Rectal smooth muscle tissue (tissue), 1 donor: ENCODE measurements around the gene LMX1B.

Experiments used
- H3K27ac ChIP-seq: one replicate; pipeline ENCODE4 v1.7.0; 2013; ENCODE audit warnings: low read depth, low read length, inconsistent platforms
- H3K27me3 ChIP-seq: one replicate; pipeline ENCODE4 v1.7.0; 2013; ENCODE audit warnings: low read length; ENCODE audit not compliant: control insufficient read depth, insufficient read depth
- H3K36me3 ChIP-seq: one replicate; pipeline ENCODE4 v1.7.0; 2013; ENCODE audit warnings: low read length; ENCODE audit not compliant: control insufficient read depth, insufficient read depth
- H3K4me1 ChIP-seq: one replicate; pipeline ENCODE4 v1.7.0; 2013; ENCODE audit warnings: low read length; ENCODE audit not compliant: control insufficient read depth, insufficient read depth
- H3K4me3 ChIP-seq: one replicate; pipeline ENCODE4 v1.7.0; 2013; ENCODE audit warnings: low read length
- H3K9ac ChIP-seq: one replicate; pipeline ENCODE4 v1.7.0; 2013; ENCODE audit warnings: low read length

Gene LMX1B

GRCh38 chr9:126615245-126615790, 1.6 kb downstream of the LMX1B start:
- H3K4me1 ChIP-seq = no peaks in the 10 kb centered on the region
- H3K27ac ChIP-seq = no peak overlapping the region
- H3K4me3 ChIP-seq = no peak overlapping the region
- no peak overlapping the region for H3K9ac ChIP-seq
- no peaks in the 10 kb centered on the region for H3K36me3 ChIP-seq
- peaks cover 71% of the 10 kb centered on the region for H3K27me3 ChIP-seq

GRCh38 chr9:126615791-126616447, 2.2 kb downstream of the LMX1B start:
- Histone ChIP-seq H3K4me3 (no peak overlapping the region), H3K9ac (no peak overlapping the region), H3K4me1 (no peaks in the 10 kb centered on the region), H3K36me3 (no peaks in the 10 kb centered on the region), H3K27me3 (peaks cover 66% of the 10 kb centered on the region), H3K27ac (no peak overlapping the region)

DNA sequence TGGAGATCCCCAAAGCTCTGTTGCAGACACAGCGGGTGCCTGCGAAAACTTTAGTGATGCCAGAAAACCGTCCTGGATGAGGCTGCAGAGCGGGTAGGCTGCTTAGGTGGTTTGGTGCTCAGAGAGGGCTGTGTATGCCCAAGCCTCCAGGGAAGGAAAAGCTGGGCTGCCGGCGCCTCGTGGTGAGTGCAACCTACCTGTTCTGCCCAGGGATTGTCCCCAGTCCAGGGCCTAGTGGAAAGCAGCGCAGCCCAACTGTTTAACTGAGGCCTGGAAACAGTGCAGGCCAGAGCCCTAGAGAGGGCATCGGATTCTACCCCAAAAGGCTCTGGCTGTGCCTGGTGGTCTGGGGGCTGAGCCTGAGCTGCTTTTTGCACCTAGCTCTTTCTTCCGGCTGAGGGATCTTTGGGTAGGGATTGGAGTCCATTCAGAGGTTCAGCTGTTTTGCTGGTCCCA, 2.8 kb downstream of the LMX1B start:
- Histone ChIP-seq H3K27ac (no peak overlapping the region), H3K36me3 (no peaks in the 10 kb centered on the region), H3K9ac (no peak overlapping the region), H3K4me1 (no peaks in the 10 kb centered on the region), H3K4me3 (no peak overlapping the region), H3K27me3 (peaks cover 60% of the 10 kb centered on the region)

DNA sequence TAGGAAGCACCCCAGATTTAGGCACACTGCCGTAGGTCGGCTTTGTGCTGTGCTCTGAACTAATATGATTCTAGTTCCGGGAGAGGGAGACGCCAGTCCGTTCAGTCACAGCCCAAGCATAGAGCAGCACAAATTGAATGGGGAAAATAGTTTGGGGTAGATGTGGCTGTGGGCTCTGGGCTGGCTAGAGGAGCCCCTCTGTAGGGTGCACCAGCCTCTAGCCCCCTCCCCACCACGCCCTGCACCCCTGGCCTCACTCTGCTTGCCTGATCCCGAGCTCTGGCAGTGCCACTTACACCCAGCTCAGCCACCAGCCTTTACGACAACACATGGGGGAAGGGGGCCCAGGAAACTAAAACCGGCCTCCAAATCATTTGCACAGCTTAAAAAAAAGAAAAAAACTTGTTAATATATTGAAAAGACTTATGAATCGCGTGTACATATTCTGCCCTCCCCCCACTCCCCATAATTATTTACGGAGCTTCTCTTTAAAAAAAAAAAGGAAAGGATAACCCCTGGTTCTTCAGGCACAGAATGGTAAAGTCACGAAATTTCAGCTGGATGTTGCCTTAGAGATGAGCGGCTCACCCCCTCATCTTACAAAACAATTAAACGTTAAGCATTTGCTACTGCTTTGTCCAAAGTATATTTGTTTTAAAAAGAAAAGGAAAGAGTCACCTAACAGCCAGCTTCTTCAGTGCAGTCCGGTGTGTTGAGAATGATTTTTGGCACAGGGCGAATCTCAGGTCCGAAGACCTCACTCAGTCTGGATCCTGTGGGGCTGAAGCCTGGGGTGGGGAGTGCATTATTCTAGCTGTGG, 3.5 kb downstream of the LMX1B start:
- no peak overlapping the region for H3K4me3 ChIP-seq
- no peaks in the 10 kb centered on the region for H3K4me1 ChIP-seq
- no peak overlapping the region for H3K27ac ChIP-seq
- H3K9ac ChIP-seq = no peak overlapping the region
- no peaks in the 10 kb centered on the region for H3K36me3 ChIP-seq
- peaks cover 61% of the 10 kb centered on the region for H3K27me3 ChIP-seq

- no peak overlapping the region for H3K27ac ChIP-seq
- no peak overlapping the region for H3K4me3 ChIP-seq
- H3K36me3 ChIP-seq = no peaks in the 10 kb centered on the region
- no peaks in the 10 kb centered on the region for H3K4me1 ChIP-seq
- no peak overlapping the region for H3K9ac ChIP-seq
- peaks cover 62% of the 10 kb centered on the region for H3K27me3 ChIP-seq
Observed at GRCh38 chr9:126617823-126618165, 4.1 kb downstream of the LMX1B start.

- Histone ChIP-seq H3K27me3 (peaks cover 61% of the 10 kb centered on the region), H3K27ac (no peak overlapping the region), H3K4me3 (no peak overlapping the region), H3K36me3 (no peaks in the 10 kb centered on the region), H3K4me1 (no peaks in the 10 kb centered on the region), H3K9ac (no peak overlapping the region)
Observed at GRCh38 chr9:126618190-126618584, 4.5 kb downstream of the LMX1B start.

DNA sequence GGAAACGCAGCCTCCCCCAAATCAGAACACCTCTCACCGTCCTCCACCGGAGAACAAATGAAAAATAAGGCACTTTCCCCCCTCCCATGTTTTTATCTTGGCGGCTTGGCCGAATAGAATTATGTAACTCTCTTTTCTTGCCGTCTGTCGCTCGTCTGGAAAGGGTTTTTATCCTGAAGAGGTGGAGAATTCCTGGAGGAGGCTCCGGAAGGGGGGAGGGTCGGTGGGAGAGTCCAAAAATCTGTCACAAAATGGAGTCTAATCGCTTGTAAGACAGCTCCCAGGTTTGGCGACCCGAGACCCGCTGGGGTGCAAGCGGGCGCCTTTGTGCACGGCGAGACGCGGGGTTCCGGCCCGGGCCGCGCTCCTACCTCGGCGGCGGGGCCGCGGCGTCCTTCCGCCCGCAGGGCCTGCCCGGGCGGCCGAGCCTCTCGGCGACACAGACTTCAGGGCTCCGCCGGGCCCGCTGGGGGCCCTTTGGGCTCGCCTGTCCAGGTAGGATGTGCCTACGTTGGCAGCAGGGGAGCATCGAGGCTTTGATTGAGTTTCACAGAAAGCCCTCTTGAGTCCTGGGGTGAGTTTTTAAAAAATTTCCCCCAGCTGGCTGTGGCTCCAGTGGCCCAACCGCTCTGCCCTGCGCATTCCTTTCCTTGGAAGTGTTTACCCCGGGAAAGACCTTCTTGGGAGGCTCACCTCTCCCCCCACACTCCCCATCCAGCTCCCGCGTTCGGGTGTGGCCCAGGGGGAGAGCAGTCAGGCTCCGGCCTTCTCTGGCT, 5.0 kb downstream of the LMX1B start:
- H3K27me3 ChIP-seq = peaks cover 65% of the 10 kb centered on the region
- H3K4me1 ChIP-seq = no peaks in the 10 kb centered on the region
- no peaks in the 10 kb centered on the region for H3K36me3 ChIP-seq
- H3K4me3 ChIP-seq = no peak overlapping the region
- H3K9ac ChIP-seq = no peak overlapping the region
- H3K27ac ChIP-seq = no peak overlapping the region

DNA sequence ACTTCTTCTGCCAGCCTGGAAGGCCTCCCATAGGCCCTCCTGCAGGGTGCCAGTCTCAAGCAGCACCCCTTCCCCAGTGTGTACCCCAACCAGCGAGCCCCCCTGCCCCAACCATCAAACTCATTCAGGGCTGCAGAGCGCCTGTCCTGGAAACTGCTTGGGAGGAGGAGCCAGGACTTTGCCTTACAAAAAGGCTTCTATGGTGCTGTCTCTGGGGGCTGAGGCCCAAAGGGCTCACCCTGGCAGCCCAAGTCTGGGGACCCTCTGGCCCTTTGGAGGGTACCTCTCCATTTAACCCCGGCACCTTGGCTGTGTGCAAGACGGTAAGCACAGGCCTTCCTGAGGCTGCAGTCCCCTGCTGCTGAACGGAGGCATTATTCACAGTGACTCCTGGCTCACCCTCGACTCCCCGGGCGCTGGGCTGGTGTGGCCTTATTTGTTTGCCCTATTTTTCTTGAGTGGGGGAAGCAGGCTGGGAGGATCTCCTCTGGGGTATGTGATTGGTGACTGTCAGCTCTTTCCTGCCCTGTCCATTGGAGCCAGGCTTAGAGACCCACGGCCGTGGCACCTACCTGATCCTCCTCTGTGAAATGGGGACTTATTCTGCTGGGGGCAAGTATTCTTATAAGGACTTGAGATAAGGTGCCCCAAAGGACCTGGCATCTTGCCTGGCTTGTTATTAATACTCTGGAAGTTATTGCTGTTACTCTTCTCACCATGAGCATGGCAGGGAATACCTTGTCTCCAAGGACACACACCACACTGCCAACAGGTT, 5.8 kb downstream of the LMX1B start:
- H3K4me3 ChIP-seq = no peak overlapping the region
- H3K36me3 ChIP-seq = no peaks in the 10 kb centered on the region
- H3K27ac ChIP-seq = no peak overlapping the region
- no peak overlapping the region for H3K9ac ChIP-seq
- no peaks in the 10 kb centered on the region for H3K4me1 ChIP-seq
- peaks cover 65% of the 10 kb centered on the region for H3K27me3 ChIP-seq

DNA sequence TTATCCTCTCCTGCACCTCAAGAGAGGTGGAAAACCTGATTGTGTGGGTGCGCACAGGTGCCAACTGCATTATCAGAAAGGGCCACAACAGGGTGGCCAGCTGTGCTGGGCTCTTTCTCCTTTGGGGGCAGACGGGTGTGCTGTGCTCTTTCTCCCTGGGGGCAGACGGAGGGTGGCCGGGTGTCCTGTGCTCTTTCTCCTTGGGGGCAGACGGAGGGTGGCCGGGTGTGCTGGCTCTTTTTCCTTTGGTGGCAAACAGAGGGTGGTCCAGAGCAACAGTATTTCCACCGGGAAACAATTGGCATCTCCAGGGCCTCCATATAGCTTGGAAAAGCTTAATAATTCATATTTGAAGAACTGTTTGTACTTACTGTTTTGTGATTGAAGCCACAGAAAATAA, 6.8 kb downstream of the LMX1B start:
- Histone ChIP-seq H3K4me1 (no peaks in the 10 kb centered on the region), H3K27me3 (peaks cover 66% of the 10 kb centered on the region), H3K4me3 (no peak overlapping the region), H3K9ac (no peak overlapping the region), H3K36me3 (no peaks in the 10 kb centered on the region), H3K27ac (no peak overlapping the region)

DNA sequence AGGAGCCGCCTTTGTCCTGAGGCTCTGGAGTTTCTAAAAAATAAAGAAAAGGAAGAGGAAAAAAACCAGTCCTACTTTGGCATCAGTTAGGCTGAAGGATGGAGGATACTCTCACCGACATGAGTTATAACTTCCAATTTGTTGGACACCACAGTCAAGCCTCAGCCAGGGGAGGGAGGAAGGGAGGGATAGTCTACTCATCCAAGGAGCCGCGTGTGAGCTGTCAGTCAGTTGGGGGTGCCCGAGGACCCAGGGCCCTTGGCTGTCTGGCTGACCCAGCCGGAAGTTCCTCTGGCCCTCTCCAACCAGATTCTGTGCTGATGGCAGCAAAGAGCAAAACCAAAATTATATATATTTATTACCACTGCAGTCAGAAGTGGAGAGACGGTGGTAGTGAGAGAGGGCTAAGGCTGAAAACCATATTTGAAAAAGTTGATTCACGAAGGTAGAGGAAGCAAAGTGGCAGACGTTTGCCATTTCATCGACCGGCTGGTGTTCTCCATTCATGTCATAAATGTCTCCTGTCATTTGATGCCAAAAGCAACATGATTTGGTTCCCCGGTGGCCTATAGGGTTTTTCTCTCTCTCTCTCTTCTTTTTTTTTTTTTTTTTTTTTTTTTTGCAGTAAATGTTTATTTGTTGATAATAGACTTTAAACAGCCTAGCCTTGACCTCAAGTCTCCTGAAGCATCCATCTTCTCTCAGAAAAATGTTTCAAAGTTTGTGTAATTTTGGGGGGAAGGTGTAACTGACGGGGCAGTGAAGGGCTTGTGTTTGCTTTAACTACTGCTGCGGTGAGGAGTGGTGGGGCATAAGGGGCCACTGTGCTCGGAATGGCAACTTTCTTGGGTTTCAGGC, 7.6 kb downstream of the LMX1B start:
- no peak overlapping the region for H3K9ac ChIP-seq
- no peak overlapping the region for H3K4me3 ChIP-seq
- H3K27me3 ChIP-seq = peaks cover 64% of the 10 kb centered on the region
- no peaks in the 10 kb centered on the region for H3K36me3 ChIP-seq
- no peaks in the 10 kb centered on the region for H3K4me1 ChIP-seq
- no peak overlapping the region for H3K27ac ChIP-seq
